Measurements from ENCODE around the gene BLID.

The BLID gene

DNA sequence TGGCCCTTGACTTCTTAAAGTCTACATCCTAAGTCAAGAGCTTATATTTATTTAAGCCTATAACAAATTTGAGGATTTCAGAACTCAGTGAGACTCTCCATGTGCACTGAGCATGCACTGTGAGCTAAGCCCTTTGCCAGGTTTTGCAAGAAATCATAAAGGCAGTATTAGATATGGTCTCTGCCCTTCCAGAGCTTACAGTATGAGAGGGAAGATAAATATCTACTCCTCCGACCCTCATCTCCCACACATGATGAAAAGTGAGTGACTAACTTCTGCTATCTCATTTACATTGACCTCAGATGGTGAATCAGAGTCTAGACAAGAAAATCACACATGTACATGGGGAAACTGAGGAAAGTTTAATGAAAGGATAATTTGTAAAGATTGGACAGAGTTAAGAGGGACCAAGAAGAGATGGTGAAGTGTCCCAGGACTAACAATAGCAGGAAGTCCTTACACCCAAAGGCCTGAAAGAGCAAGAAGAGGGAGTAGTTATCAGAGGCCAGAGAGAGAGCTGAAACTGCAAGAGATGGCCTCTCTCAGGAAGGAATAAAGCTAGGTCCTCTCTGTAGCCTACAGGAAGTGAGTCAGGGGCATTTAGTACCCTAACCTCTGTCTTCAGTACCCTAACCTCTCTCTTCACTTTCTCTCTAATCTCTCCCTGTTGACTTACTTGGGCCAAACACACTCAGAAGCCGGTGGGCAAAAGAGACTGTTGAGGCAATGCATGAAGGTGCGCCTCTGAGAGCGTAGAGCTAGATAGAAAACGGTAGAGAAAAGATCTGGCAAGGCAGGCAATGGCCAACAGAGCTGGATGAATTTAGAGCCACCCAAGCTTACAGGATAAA, 23.0 kb upstream of the BLID start:
- no peak for DNase-seq

DNA sequence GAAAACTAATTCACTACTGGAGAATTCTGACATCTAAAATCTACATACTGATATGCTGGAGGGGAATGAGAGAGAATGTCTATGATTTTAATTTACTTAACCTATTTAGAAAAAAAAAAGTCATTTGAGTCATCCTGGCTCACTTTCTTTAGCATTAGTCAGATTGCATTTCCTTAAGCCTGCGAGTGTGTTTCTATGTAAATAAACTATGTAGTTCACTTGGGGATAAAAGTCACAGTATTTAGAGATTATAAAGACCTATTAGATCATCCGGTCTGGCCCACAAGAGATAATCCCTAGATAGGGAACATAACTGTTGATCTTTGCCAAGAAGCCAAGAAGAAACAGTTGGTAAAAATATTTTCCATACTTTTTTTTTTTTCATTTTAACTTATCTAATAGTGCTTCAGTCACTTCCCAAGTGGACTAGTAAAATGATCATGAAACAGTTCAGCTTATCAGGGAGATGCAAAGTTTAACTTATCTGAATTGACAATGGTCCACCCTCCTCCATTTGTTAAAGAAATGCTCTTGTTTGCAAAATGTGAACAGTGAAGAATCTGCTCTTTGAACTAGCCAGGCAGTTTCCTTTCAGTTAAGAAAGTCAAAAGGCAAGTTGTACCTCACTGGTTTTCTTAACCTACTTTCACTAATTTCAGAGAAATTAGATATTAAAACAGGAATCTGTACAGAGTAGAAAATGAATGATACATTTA, 21.2 kb upstream of the BLID start:
- no peak for DNase-seq

DNA sequence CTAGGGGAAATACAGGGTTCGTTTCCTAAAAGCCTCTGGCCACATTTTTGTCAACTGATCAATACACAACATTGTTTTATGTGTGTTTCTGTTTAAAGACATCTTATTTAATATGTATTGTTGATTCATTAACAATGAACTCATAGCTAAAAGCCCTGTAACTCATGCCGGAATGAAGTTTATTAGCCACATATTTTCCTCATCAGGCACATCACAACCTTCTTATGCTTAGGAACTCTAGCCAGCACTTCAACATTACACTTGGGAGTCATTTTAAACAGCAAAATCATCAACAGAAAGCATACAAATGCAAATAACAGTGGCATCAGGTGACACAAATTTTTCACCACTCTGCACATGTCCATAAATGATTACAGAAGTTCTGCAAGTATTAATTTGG, 15.1 kb upstream of the BLID start:
- no peak for DNase-seq

DNA sequence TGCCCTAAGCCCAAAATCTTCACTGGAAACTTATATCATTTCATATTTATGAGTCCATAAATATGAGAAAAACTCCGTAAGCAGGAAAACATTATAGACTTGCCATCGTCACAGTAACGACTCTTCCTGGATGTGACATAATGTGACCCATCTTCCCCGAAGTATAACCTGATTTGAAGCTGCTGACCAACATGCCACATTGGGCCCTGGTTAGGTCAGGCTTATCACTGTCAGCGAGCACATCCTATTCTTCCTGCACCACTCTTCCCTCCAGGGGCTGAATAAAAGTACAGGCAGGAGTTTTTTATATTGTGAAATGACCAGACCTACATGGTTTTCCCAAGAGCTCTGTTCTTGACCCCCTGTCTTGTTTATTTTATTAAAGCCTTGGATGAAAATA, 12.1 kb upstream of the BLID start:
- DNase-seq = no peak

GRCh38 chr11:122127020-122127419, 11.0 kb upstream of the BLID start:
- no peak for DNase-seq

- DNase-seq = no peak
Observed at GRCh38 chr11:122126024-122126688, 10.1 kb upstream of the BLID start.

- DNase-seq = no peak
Observed at GRCh38 chr11:122123263-122123929, 7.4 kb upstream of the BLID start.

DNA sequence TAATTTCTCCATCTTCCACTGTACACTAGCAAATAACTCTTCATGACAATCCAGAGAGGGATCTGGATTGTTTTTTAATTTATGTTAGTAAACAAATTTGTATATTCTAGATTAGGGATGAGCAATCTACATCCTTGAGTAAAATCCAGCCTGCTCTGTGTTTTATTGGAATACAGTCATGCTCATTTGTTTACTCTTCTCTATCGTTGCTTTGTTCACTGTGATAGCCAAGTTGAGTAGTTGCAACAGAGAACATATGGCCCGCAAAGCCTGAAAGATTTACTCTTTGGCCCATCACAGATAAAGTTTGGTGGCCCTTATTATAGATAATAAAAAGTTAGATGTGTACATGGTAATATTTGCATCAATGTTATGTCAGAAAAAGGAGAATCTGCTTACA, 6.2 kb upstream of the BLID start:
- no peak for DNase-seq

GRCh38 chr11:122120096-122120495, 4.1 kb upstream of the BLID start:
- DNase-seq = no peak

DNA sequence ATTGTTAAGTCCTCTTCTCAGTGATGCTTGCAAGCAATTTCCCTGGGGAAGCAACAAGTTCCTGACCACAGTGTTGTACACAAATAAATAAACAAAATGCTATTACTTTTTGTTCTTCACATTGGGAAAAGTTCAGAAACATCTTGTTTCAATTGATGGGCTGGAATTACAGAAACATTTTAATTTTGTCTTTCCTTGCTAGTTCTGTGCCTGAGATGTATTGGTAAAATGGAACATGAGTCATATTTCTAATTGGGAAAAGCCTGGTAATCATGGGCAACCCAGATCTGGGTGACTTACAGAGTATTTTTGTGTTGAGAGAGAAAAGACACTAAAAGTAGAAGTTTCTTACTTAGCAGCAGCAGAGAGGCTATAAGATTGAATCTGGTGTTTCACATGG, 576 bp upstream of the BLID start:
- no peak for DNase-seq

DNA sequence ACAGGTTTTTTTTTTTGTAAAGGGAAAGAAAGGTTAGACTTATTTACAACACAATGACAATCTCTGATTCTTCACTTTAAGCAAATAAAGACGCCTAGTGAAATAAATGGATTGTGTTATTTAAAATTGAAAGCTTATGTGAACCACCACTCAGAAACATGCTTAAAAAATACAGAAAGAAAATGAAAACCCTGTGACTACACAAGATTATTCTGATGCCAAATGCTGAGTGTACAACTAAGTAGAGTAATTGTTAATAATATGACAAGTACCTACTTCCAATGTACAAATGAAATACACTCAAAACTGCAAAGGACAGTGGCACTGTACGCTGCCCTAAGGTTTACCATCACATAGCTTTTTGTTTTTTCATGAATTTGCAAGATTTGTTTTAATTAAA, 1.0 kb downstream of the BLID start:
- DNase-seq = no peak

DNA sequence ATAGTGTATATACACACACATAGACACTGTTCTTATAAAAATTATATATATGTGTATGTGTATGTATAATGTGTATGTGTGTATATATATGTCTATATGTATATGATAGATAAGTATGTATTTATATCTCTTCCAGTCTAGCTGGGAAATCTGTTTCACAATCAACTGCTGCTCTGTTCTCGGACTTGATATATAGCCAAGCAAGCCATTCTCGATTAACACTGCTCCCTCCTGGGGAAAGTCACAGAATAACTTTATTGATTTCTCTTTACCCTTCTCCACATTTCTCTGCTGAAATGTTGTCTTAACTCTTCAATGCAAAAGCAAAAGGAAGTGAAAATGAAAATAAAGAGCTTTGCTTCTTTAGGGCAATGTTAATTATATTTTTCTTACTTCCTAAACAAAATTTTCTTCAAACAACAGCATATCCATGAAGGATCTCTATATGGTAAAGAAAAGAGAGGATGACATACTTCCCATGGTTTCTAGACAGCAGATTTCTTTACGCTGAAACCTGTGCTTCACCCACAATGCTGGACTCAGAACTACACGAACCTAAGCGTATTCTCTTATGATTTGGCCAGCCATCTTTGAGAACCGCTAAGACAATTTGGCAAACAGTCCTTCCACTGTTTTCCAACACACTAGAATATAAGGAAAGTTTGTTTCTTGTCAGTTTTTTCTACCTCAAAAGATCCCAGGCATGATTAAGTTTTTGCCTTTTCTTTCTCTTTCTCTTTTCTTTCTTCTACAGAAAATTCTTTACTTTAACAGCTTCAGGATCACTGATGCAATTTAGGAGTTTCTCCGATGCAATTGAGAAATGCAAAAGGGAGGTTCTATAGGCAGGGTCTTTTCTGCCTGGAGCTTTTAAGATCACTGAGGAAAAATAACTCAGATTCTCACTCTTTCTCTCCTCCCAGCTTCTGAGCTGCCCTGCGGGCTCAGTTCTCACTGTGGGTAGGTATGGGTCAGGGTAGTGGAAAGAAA, 1.9 kb downstream of the BLID start:
- DNase-seq = no peak

- no peak for DNase-seq
Observed at GRCh38 chr11:122112470-122113365, 3.3 kb downstream of the BLID start.

DNA sequence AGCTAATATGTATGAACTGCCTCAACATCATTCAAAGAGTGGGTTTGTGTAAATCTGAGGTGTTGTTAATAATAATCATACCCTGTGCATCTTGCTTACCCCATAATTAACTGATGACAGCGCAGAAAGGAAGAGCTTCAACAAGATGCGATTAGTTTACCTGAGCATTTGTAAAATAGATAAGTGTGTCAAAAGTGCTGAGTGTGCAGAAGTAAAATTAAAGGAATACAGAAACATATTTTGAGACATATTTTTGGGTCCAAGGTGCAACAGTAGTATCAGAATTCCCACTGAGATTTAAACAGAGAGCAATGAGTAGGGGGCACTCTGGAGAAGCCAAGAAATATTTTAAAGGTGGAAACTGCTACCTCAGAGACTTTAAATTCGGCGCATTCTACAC, 6.1 kb downstream of the BLID start:
- DNase-seq = no peak

- no peak for DNase-seq
Observed at GRCh38 chr11:122108828-122109227, 7.2 kb downstream of the BLID start.

GRCh38 chr11:122108192-122108799, 7.7 kb downstream of the BLID start:
- no peak for DNase-seq

GRCh38 chr11:122107566-122107965, 8.4 kb downstream of the BLID start:
- DNase-seq = no peak

GRCh38 chr11:122107045-122107444, 9.0 kb downstream of the BLID start:
- no peak for DNase-seq

DNA sequence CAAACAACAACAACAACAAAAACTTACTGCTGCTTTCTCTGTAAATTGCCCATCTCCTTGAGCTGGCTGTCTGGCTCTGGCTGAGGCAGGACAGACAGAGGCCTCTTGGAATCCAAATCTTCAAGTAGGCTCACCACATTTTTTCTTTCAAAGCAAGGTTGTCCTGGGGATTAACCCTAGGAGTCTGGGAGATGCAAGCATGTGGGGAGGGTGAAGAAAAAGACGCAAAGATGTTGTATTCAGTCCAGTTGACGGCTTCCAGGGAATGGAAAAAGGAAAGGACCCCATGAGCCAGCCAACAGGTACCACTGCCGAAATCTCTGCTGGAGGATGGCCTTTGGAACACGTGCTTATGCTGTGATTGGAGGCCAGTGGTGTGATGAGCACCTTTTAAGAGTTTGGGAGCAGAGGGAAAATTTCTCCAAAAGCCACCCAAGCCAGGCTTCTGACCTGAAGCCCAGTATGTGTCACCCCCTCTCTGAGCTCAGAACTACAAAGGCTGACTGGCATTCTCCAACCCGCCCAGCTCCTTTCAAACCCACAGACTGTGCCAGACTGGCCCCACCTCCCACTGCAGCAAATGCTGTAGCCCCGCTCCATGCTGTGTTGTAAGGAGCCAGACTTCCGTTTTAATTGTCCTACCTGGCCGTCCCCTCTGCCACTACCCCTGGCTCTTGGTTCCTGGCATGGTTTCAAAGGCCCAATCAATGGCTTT, 10.8 kb downstream of the BLID start:
- no peak for DNase-seq

- no peak for DNase-seq
Observed at GRCh38 chr11:122104341-122104740, 11.7 kb downstream of the BLID start.

Measured in DMS153 (cell line).